ENCODE measurements around the gene YIPF3.

DNA sequence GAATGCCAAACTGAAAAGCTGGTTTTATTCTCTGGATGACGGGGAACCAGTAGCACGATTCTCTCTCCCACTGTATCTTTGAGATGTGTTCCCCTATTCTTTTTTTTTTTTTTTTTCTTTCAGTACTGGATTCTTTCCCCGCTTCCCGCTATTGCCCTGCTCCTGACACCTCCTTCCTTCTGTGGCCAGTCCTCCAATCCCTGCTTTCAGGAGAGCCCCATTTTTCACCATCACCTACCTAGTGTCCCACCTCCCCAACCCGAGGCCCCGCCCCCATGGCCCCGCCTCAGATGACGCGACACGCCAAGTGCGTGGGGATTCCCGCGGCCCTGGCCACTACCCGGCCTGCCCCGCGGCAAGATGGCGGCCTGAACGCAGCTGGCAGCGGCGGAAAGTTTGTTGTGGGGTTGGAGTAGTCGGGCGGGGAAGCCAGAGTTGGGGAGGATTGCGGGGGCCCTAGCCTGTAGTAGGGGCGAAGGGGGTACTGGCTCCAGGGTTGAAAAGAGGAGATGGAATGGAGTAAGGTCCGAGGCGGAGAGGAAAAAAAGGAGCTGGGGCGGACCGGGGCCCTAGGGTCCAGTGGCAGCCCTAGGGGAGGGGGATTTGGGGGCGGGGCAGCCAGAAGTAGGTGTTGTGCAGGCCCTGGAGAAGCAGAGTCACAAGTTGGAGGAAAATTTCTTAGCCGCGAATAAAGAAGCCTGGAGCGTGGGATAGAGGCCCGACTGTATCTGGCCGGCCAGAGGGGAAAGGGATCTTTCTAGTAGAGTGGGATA, 39.3 kb downstream of the YIPF3 start, which contains the start of gene TJAP1:
- TF ChIP-seq EP300 (IDR thresholded peaks at IDR 0.05; ENCODE audit: low read depth) = no peak
- peak; percentile 87 to 92 (median 90) for TF ChIP-seq POLR2AphosphoS5 (IDR thresholded peaks at IDR 0.05)
- TF ChIP-seq CTCF (IDR thresholded peaks at IDR 0.05) = no peak
